SK-N-SH treated with all-trans-retinoic acid at 6 μM for 48 hours (cell line): ENCODE data around the gene MYPN.

ENCODE experiments used
- ATAC-seq: fragments of 200-7000 bp; cut with Tn5 transposase; 3 replicates; pipeline ENCODE4 v1.9.1; 2020; ENCODE audit warnings: mild to moderate bottlenecking, moderate library complexity
- ARNTL ChIP-seq: fragments of 450-650 bp; formaldehyde crosslinking; IDR thresholded peaks from 2 replicates; pipeline ENCODE4 v1.5.0; 2020; ENCODE audit warnings: low read depth, mild to moderate bottlenecking, moderate library complexity, borderline replicate concordance
- BACH2 ChIP-seq: fragments of 250-450 bp; sonication (Bioruptor Pico); IDR thresholded peaks from 2 replicates; pipeline ENCODE4 v1.9.0; 2021; ENCODE audit warnings: mild to moderate bottlenecking, borderline replicate concordance
- CSDC2 ChIP-seq: fragments of 250-450 bp; sonication (Bioruptor Pico); IDR thresholded peaks from 2 replicates; pipeline ENCODE4 v1.5.0; 2020; ENCODE audit warnings: mild to moderate bottlenecking, moderate library complexity
- ESRRG ChIP-seq: fragments of 250-450 bp; sonication (Bioruptor Pico); IDR thresholded peaks from 2 replicates; pipeline ENCODE4 v1.6.1; 2021; ENCODE audit warnings: mild to moderate bottlenecking
- GLIS3 ChIP-seq: fragments of 250-450 bp; sonication (Bioruptor Pico); IDR thresholded peaks from 2 replicates; pipeline ENCODE4 v1.5.0; 2020; ENCODE audit warnings: mild to moderate bottlenecking, moderate library complexity
- ISL1 ChIP-seq: fragments of 250-450 bp; sonication (Bioruptor Pico); IDR thresholded peaks from 2 replicates; pipeline ENCODE4 v2.1.2; 2022; ENCODE audit warnings: mild to moderate bottlenecking, moderate library complexity
- OSR1 ChIP-seq: fragments of 250-450 bp; sonication (Bioruptor Pico); IDR thresholded peaks from 2 replicates; pipeline ENCODE4 v1.8.0; 2022; ENCODE audit warnings: moderate library complexity, mild to moderate bottlenecking, inconsistent platforms
- PPARA ChIP-seq: fragments of 250-450 bp; sonication (Bioruptor Pico); IDR thresholded peaks from 2 replicates; pipeline ENCODE4 v1.5.0; 2020; ENCODE audit warnings: mild to moderate bottlenecking, borderline replicate concordance
- RARB ChIP-seq: fragments of 250-450 bp; sonication (Bioruptor Pico); IDR thresholded peaks from 2 replicates; pipeline ENCODE4 v1.8.0; 2021; ENCODE audit warnings: mild to moderate bottlenecking, moderate library complexity
- SNAI2 ChIP-seq: fragments of 250-450 bp; sonication (Bioruptor Pico); IDR thresholded peaks from 2 replicates; pipeline ENCODE4 v1.5.0; 2020; ENCODE audit warnings: mild to moderate bottlenecking, moderate library complexity
- TCF4 ChIP-seq: fragments of 250-450 bp; sonication (Bioruptor Pico); IDR thresholded peaks from 2 replicates; pipeline ENCODE4 v1.8.0; 2021; ENCODE audit warnings: mild to moderate bottlenecking, moderate library complexity, borderline replicate concordance
- TOX ChIP-seq: fragments of 250-450 bp; sonication (Bioruptor Pico); IDR thresholded peaks from 2 replicates; pipeline ENCODE4 v1.8.0; 2021; ENCODE audit warnings: mild to moderate bottlenecking, moderate library complexity, borderline replicate concordance
- ZC3H10 ChIP-seq: fragments of 250-450 bp; sonication (Bioruptor Pico); IDR thresholded peaks from 2 replicates; pipeline ENCODE4 v1.5.1; 2021; ENCODE audit warnings: mild to moderate bottlenecking, moderate library complexity
- ZFP30 ChIP-seq: fragments of 450-650 bp; formaldehyde crosslinking; IDR thresholded peaks from 2 replicates; pipeline ENCODE4 v1.5.0; 2022; ENCODE audit warnings: mild to moderate bottlenecking, moderate library complexity
- ZNF565 ChIP-seq: fragments of 450-650 bp; formaldehyde crosslinking; conservative IDR thresholded peaks from 2 replicates; pipeline ENCODE4 v1.5.0; 2020; ENCODE audit warnings: low read depth, mild to moderate bottlenecking, moderate library complexity
- ZNF70 ChIP-seq: fragments of 450-650 bp; formaldehyde crosslinking; IDR thresholded peaks from 2 replicates; pipeline ENCODE4 v1.5.0; 2020; ENCODE audit warnings: mild to moderate bottlenecking, moderate library complexity
- ZNF8 ChIP-seq: fragments of 450-650 bp; formaldehyde crosslinking; IDR thresholded peaks from 2 replicates; pipeline ENCODE4 v1.5.0; 2020; ENCODE audit warnings: mild to moderate bottlenecking, moderate library complexity
- TF ChIP-seq, protein P1 (sequence below): fragments of 250-450 bp; sonication (Bioruptor Pico); IDR thresholded peaks from 2 replicates; pipeline ENCODE4 v1.5.0; 2020; ENCODE audit warnings: mild to moderate bottlenecking, moderate library complexity
- TF ChIP-seq, protein P2 (sequence below): fragments of 250-450 bp; sonication (Bioruptor Pico); IDR thresholded peaks from 2 replicates; pipeline ENCODE4 v1.5.1; 2021; ENCODE audit warnings: mild to moderate bottlenecking, moderate library complexity
- TF ChIP-seq, protein P3 (sequence below): fragments of 250-450 bp; sonication (Bioruptor Pico); IDR thresholded peaks from 2 replicates; pipeline ENCODE4 v1.5.1; 2020; ENCODE audit warnings: low read depth, mild to moderate bottlenecking, moderate library complexity
- TF ChIP-seq, protein P4 (sequence below): fragments of 250-450 bp; sonication (Bioruptor Pico); IDR thresholded peaks from 2 replicates; pipeline ENCODE4 v1.8.0; 2020; ENCODE audit warnings: mild to moderate bottlenecking, moderate library complexity, borderline replicate concordance
- TF ChIP-seq, protein P5 (sequence below): fragments of 250-450 bp; sonication (Bioruptor Pico); IDR thresholded peaks from 2 replicates; pipeline ENCODE4 v1.8.0; 2021; ENCODE audit warnings: low read depth, mild to moderate bottlenecking, moderate library complexity, borderline replicate concordance

Gene MYPN

DNA sequence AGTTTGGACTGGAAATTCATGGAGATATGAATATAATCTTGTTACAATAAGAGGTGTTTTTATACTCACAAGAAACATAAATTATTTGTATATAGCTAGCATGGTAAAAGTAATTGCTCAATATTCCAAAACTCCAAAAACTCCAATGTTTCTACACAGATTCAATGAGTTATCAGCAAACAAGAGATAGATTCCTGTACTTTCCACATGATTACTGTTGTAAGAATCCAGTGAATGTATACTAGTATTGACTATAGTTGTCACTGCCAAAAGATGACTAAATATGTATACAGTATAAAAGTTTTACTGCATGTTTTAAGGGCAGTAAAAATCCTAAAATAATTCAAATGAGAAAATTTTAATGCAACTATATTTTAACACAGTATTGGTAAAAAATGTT, 111.9 kb downstream of the MYPN start:
- TF ChIP-seq SNAI2: no peak
- TF ChIP-seq, protein P1, sequence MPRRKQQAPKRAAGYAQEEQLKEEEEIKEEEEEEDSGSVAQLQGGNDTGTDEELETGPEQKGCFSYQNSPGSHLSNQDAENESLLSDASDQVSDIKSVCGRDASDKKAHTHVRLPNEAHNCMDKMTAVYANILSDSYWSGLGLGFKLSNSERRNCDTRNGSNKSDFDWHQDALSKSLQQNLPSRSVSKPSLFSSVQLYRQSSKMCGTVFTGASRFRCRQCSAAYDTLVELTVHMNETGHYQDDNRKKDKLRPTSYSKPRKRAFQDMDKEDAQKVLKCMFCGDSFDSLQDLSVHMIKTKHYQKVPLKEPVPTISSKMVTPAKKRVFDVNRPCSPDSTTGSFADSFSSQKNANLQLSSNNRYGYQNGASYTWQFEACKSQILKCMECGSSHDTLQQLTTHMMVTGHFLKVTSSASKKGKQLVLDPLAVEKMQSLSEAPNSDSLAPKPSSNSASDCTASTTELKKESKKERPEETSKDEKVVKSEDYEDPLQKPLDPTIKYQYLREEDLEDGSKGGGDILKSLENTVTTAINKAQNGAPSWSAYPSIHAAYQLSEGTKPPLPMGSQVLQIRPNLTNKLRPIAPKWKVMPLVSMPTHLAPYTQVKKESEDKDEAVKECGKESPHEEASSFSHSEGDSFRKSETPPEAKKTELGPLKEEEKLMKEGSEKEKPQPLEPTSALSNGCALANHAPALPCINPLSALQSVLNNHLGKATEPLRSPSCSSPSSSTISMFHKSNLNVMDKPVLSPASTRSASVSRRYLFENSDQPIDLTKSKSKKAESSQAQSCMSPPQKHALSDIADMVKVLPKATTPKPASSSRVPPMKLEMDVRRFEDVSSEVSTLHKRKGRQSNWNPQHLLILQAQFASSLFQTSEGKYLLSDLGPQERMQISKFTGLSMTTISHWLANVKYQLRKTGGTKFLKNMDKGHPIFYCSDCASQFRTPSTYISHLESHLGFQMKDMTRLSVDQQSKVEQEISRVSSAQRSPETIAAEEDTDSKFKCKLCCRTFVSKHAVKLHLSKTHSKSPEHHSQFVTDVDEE: no peak
- TF ChIP-seq CSDC2 (CRISPR knock-in tag): no peak
- no peak for TF ChIP-seq TOX (CRISPR knock-in tag)
- TF ChIP-seq ZNF565 (CRISPR knock-in tag): no peak
- TF ChIP-seq, protein P2, sequence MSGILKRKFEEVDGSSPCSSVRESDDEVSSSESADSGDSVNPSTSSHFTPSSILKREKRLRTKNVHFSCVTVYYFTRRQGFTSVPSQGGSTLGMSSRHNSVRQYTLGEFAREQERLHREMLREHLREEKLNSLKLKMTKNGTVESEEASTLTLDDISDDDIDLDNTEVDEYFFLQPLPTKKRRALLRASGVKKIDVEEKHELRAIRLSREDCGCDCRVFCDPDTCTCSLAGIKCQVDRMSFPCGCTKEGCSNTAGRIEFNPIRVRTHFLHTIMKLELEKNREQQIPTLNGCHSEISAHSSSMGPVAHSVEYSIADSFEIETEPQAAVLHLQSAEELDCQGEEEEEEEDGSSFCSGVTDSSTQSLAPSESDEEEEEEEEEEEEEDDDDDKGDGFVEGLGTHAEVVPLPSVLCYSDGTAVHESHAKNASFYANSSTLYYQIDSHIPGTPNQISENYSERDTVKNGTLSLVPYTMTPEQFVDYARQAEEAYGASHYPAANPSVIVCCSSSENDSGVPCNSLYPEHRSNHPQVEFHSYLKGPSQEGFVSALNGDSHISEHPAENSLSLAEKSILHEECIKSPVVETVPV (CRISPR knock-in tag): no peak
- TF ChIP-seq ZC3H10: no peak
- no peak for TF ChIP-seq ZNF8 (CRISPR knock-in tag)
- no peak for TF ChIP-seq ZNF70
- TF ChIP-seq ESRRG (CRISPR knock-in tag): no peak
- TF ChIP-seq ZFP30: no peak
- TF ChIP-seq, protein P3, sequence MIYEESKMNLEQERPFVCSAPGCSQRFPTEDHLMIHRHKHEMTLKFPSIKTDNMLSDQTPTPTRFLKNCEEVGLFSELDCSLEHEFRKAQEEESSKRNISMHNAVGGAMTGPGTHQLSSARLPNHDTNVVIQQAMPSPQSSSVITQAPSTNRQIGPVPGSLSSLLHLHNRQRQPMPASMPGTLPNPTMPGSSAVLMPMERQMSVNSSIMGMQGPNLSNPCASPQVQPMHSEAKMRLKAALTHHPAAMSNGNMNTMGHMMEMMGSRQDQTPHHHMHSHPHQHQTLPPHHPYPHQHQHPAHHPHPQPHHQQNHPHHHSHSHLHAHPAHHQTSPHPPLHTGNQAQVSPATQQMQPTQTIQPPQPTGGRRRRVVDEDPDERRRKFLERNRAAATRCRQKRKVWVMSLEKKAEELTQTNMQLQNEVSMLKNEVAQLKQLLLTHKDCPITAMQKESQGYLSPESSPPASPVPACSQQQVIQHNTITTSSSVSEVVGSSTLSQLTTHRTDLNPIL (CRISPR knock-in tag): no peak
- TF ChIP-seq, all 23 proteins: peak for 0
- ATAC-seq: no peak

DNA sequence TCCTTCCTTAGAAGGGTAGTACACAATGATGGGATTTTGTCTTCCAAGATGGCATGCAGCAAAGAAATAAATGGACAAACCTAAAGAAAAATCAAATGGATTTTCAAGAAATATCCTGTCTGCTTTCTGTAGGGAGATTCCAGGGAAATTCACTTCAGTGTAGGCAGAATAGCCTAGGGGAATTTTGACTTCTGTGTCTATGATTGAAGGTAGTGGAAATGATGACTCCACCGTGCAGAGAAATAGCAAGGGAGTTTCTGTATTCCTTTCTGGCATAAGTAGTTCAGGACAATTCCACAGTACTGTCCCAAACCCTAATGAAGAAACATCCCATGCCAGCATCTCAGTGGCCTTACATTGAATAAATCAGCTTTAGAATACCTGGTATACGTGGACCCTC, 113.1 kb downstream of the MYPN start:
- TF ChIP-seq ZNF8 (CRISPR knock-in tag): no peak
- no peak for TF ChIP-seq ZFP30
- TF ChIP-seq BACH2 (CRISPR knock-in tag): no peak
- no peak for TF ChIP-seq ZC3H10
- no peak for TF ChIP-seq GLIS3 (CRISPR knock-in tag)
- TF ChIP-seq ARNTL (CRISPR knock-in tag): no peak
- no peak for TF ChIP-seq RARB (CRISPR knock-in tag)
- TF ChIP-seq ZNF70: no peak
- TF ChIP-seq, protein P4, sequence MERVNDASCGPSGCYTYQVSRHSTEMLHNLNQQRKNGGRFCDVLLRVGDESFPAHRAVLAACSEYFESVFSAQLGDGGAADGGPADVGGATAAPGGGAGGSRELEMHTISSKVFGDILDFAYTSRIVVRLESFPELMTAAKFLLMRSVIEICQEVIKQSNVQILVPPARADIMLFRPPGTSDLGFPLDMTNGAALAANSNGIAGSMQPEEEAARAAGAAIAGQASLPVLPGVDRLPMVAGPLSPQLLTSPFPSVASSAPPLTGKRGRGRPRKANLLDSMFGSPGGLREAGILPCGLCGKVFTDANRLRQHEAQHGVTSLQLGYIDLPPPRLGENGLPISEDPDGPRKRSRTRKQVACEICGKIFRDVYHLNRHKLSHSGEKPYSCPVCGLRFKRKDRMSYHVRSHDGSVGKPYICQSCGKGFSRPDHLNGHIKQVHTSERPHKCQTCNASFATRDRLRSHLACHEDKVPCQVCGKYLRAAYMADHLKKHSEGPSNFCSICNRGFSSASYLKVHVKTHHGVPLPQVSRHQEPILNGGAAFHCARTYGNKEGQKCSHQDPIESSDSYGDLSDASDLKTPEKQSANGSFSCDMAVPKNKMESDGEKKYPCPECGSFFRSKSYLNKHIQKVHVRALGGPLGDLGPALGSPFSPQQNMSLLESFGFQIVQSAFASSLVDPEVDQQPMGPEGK: no peak
- no peak for TF ChIP-seq PPARA (CRISPR knock-in tag)
- TF ChIP-seq ZNF565 (CRISPR knock-in tag): no peak
- TF ChIP-seq OSR1 (CRISPR knock-in tag): no peak
- TF ChIP-seq TCF4 (CRISPR knock-in tag): no peak
- no peak for TF ChIP-seq TOX (CRISPR knock-in tag)
- TF ChIP-seq ISL1 (CRISPR knock-in tag): no peak
- TF ChIP-seq SNAI2: no peak
- TF ChIP-seq, protein P3 (CRISPR knock-in tag): no peak
- TF ChIP-seq, protein P5, sequence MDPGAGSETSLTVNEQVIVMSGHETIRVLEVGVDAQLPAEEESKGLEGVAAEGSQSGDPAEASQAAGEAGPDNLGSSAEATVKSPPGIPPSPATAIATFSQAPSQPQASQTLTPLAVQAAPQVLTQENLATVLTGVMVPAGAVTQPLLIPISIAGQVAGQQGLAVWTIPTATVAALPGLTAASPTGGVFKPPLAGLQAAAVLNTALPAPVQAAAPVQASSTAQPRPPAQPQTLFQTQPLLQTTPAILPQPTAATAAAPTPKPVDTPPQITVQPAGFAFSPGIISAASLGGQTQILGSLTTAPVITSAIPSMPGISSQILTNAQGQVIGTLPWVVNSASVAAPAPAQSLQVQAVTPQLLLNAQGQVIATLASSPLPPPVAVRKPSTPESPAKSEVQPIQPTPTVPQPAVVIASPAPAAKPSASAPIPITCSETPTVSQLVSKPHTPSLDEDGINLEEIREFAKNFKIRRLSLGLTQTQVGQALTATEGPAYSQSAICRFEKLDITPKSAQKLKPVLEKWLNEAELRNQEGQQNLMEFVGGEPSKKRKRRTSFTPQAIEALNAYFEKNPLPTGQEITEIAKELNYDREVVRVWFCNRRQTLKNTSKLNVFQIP (CRISPR knock-in tag): no peak
- TF ChIP-seq, protein P1: no peak
- TF ChIP-seq, protein P2 (CRISPR knock-in tag): no peak
- ATAC-seq: no peak
